GM18861 (cell line): Measurements from ENCODE around the gene MR1.

Experiments
- ATAC-seq: cut with Tn5 transposase; IDR thresholded peaks from one replicate; pipeline ENCODE4 v1.9.1; 2021; ENCODE audit not compliant: unreplicated experiment

Gene MR1

GRCh38 chr1:181090641-181091126 lies 56.9 kb downstream of the MR1 start:
- ATAC-seq = no peak

DNA sequence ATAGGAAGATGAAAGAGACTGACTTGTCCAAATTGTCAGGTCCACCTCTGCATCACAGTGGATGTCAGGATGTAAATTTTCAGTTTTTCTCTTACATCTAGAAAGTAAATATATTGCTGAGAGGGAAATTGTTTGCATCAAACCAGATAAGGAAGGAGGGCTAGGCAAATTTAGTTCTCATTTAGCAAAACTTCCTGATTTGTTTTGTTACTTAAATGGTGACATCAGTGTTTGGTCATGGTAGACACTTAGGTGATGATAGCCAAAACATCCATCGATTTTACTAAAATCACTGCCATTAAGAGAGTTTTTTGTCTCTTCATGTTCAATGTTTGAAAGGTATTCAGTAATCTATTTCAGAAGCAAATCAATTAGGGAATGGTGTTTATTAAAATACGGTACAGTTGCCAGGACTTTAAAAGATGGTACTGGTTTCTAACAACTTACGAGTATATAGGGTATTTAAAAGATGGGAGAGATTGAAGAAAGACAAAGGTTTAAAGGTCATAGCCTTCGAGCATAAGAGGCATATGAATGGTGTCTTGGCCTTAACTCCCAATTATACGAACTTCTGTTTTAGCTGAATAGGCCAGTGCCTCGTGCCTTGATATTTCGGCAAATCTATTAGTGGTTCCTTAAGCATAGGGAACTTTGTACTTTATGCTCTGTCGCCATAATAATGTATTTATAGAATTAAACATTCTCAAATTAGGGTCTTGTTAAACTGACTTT lies 57.7 kb downstream of the MR1 start:
- no peak for ATAC-seq

GRCh38 chr1:181092056-181092455 lies 58.3 kb downstream of the MR1 start:
- ATAC-seq = no peak

GRCh38 chr1:181092883-181093458 lies 59.2 kb downstream of the MR1 start:
- no peak for ATAC-seq

- no peak for ATAC-seq
Measured at GRCh38 chr1:181094416-181095212, 60.8 kb downstream of the MR1 start.

- ATAC-seq = no peak
Measured at GRCh38 chr1:181095260-181095659, 61.5 kb downstream of the MR1 start.

DNA sequence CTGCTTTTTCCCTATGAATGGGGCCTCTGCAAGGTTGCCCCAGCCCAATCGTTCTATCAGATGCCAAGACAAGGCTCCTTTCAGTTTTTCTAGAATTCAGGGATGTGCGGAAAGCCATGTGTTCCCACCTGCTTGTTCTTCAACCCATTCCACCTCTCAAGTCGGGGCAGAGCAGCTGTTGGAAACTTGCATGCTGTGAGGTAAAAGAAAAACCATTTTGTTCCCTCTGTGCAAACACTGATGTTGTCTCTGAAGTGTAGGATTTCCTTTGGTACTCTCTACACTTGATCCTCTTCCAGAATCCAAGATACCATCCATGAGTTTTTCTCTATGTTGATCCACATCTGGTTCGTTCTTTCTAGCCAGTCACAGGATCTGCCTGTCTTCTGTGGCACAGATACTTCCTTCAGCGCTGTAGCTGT lies 62.0 kb downstream of the MR1 start:
- no peak for ATAC-seq

DNA sequence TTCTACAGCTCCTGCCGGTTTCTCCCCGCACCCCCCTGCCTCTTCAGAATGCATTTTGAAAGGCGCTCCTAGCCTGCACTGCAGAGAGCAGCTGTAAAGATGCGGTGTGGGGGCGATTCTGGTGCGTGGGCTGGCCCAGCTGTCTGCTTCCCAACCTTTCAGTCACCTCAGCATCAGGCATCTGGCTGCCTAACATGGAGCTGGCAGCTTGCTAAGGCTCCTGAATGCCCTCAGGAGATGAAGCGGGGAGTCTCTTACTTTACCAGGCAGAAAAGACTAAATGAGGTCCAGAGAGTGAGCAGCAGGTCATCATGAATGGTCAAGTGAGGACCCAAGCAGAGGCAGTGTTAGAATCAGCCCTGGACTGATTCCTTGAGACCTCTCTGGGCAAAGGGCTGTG lies 63.5 kb downstream of the MR1 start:
- no peak for ATAC-seq

DNA sequence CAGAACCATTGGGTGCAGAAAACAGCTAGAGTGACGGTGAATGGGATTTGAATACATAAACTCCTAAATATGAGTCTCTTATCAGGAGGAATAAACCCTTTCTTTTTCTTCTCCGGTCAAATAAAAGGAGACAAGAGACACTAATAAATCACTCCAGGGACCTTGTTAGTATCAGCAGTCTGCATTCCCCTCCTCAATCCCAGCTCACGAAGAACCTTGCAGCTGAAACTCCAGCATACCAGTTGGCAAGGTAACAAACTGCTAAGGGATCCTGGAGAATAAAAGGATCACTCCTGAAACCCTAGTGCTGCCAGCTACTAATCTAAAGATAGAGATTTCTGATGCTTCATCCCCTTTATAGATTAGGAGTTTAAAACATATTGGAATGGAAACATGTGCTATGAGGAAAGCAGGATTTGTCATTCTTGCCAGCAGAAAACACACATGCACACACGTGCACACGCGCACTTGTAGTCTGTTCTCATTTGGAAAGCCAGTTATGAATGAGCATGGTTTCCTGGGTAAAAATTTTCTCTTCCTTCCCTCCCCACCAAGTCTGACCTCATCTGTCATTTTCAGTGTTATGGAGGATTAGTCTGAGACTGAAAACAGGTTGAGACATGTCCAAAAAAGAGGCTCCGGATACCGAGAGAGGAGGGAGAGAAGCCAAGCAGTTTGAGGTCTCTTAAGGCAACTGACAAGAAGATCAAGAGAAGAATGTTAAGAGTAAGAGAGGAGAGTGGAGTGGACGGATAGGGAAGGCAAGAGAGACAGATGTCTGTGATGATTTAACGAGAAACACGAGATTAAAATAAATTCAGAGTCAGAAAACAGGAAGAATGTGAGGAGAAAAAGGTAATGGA lies 65.6 kb downstream of the MR1 start:
- ATAC-seq = peak; percentile 48

DNA sequence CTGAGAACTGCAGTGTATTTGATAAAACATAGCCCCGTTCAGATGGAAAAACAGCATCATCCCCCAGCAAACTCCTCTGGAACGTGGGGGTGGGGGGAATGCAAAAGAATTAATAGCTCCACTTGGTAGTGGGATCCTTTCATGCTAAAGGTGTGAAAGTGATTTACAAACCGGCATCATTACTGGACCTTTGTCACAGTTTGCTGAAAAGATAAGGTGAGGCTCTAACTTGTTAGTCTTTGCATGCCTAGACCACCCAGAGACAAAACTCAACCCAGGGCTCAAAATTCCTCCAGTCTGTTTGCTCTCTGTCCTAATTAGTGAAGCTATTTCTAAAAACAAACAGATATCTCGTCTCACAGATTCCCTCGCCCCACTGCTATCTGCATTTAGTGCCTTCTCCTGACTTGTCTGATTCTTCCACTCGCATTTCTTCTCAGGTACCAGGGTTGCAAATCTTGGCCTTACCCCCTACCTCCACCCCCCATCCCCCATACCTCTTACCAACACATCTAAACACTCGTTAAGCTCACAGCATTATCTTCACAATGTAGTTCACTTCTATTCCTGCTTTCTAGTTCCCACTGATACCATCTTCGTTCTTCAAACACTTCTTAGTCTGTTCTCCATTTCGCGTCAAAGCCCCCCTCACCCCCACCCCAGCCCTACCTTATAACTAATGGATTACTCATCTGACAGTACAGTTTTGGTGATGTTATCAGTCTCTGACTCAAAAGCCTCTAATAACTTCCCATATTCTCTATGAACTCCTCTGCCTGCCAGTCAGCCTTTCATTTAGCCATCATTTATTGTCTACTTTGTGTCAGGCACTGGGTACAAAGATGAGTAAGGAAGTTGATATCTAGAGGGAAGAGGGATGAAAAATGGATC lies 66.5 kb downstream of the MR1 start:
- no peak for ATAC-seq

GRCh38 chr1:181100934-181101333 lies 67.2 kb downstream of the MR1 start:
- no peak for ATAC-seq

GRCh38 chr1:181101581-181102226 lies 67.9 kb downstream of the MR1 start:
- ATAC-seq = no peak

DNA sequence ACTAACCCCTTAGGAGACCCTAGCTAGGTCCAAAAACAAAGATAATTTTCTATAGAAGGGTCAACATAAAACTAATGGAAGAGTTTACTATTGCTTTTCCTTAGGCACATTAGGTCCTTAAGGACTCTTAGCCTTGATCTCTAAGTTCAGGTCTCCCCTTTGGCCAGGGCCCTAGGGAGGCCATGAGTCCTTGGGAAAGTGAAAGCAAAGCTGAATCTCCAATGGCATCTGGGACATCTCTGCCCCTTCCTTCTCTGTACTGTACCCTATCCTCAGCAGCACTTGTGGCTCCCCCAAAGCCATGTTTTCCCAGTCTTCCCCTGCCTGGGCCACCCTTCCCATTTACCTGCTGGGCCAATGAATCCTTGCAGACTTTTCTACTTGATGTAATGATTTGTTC lies 69.1 kb downstream of the MR1 start:
- no peak for ATAC-seq

DNA sequence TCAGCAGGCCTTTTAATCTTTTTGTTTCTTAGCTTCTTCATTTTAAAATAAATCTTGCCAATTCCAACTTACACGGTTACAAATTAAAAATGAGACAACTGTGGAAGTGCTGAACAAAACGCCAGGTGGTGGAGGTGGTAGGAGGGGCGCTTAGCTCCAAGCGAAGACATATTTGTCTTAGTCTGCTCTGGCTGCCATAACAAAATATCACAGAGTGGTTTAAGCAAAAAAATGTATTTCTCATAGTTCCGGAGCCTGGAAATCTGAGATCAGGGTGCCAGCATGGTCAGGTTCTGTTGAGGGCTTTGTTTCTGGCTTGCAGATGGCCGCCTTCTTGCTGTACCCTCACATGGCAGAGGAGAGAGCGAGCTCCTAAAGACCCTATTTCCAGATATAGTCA lies 69.6 kb downstream of the MR1 start:
- no peak for ATAC-seq

DNA sequence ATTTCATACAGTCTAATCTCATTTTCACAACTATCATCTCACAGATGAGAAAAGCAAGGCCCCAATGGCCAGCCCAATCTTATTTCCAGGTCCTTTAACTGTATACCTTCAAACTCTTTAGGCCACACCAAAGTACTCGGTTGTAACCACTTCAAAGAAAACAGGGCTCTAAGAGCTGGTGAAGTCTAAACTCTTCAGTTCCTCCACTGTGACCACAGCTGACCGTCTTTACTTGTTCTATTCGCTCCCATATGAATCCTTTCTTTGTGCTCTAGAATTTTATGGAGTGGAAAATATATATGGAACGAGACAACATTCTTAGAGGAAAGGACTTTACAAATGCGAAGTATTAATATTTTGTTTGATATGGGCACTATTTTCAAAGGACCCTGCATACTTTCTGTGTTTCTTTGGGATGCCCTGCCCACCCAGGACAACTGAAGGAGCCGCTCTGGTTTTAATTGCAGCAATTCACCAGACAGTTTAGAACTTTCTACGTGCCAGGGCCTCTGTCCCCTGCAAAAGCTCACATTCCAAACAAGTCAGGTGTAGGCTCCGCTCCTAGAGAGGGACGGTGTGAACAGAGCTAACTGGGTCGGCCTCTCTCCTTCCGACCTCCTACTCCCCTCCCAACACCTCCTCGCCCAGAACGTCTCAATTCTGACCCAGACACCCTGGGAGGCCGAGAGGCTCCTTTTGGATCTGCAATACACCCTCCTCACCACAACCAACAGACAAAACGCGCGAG lies 70.4 kb downstream of the MR1 start:
- ATAC-seq = no peak

DNA sequence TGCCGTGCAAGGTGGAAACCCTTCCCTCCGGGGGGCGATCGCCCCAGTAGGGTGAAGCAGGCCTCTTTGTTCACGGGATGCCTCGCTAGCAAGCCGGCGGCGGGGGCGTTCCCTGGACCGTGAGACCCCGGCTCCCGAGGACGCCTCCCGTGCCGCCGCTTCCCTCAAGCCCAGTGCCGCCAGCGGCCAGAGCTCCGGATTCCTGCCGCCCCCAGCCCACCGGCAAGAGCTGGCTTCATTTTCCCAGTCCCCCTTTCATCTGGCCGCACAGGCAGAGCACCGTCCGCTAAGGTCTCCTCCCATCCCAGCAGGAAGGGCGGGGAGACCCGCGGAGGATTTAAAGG lies 71.0 kb downstream of the MR1 start:
- peak; percentile 14 for ATAC-seq

DNA sequence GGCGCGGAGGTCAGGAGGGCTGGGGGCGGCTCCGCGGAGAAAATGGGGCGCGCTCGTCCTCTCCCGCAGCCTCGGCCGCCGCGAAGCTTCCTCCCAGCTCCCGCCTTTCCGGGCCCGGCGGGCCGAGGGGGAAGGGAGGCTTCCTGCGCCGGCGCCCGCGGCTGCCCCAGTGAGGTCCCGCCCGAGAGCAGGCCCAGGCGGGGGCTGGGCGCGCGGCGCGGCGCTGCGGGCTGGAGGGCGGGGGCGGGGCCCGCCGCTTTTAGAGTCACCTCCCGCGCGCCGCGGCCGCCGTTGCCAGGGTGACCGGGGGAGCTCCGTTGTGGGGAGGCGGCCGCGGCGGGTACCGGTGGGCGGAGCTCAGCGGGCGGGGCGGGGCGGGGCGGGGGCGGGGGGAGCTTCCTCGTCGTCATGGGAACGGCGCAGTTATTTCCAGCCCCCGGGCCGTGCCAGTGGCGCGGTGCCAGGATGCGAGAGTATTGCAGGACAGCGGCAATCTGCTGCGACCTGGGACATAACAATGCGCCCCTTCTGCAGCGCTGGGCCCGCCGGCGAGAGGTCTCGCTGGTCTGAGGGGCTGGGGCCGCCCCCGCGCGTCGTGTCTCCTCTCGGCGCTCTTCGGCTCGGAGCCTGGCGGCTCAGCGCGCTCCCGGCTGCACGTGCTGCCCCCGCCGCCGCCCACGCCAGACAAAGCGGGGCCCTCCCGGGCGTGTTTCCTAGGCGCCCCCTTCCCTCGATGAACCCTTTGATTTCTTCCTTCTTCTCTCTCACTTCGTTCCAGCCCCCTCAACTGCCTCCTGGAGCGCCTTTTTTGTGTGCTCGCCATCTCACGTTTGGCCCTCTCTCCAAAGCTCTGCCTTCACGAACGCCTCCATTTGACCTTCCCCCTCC lies 71.6 kb downstream of the MR1 start:
- peak; percentile 56 for ATAC-seq

DNA sequence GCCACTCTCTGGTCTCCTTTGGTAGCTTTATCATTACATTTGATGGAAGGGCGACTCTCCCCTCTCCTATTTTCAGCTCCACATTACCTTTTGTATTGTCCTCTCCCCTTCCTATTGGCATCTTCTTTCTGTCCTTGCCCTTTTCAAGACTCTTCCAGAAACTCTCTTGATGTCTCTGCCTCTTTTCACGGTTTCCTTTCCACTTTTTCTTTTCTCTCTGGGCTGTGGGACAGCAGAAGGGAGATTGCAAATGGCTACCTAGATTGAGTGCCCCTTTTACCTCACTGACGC lies 72.2 kb downstream of the MR1 start:
- no peak for ATAC-seq
